Fibroblast of skin of abdomen (primary cell): Measurements from ENCODE around the gene FBN1. TPM values are rescaled to one million over a fixed set of nuclear protein-coding genes. Genes with fewer than 3 reads are reported as not detected.

Experiments used
- DNase-seq: peaks from one replicate; pipeline ENCODE4 v3.0.0-alpha.2; 2013
- polyA plus RNA-seq, 2 experiments: library from polyadenylated mRNA; unstranded; fragments of 120-200 nt; gene quantifications; one replicate each; pipeline ENCODE4 v1.2.1, GENCODE V29; 2013; ENCODE audit not compliant: insufficient read length in 2 of 2

The FBN1 gene
- polyA plus RNA-seq (2013, experiment 1 of 2; ENCODE audit: insufficient read length) = 782 TPM
- 748 TPM for polyA plus RNA-seq (2013, experiment 2 of 2; ENCODE audit: insufficient read length)

GRCh38 chr15:48645558-48646330 is at the start of gene FBN1:
TSS of gene FBN1 (minus strand) at chr15:48645709. CDS start at chr15:48644769, 940 bp downstream.
- peak; percentile 95 for DNase-seq

GRCh38 chr15:48693484-48693883 is 48.0 kb upstream of the FBN1 start:
- peak; percentile 77 for DNase-seq

GRCh38 chr15:48688493-48688892 is 43.0 kb upstream of the FBN1 start:
- DNase-seq = no peak

GRCh38 chr15:48683991-48684765 is 38.7 kb upstream of the FBN1 start:
- no peak for DNase-seq

GRCh38 chr15:48682942-48683651 is 37.6 kb upstream of the FBN1 start:
- DNase-seq = peak; percentile 66

GRCh38 chr15:48681353-48681752 is 35.8 kb upstream of the FBN1 start:
- peak; percentile 44 for DNase-seq

- peak; percentile 96 for DNase-seq
These were observed 35.3 kb upstream of the FBN1 start for GRCh38 chr15:48680841-48681240.

- DNase-seq = no peak
These were observed 34.4 kb upstream of the FBN1 start for GRCh38 chr15:48679952-48680351.

GRCh38 chr15:48678851-48679250 is 33.3 kb upstream of the FBN1 start:
- no peak for DNase-seq

GRCh38 chr15:48677821-48678220 is 32.3 kb upstream of the FBN1 start:
- DNase-seq = no peak

- DNase-seq = no peak
These were observed 29.9 kb upstream of the FBN1 start for GRCh38 chr15:48675436-48675835.

GRCh38 chr15:48674876-48675275 is 29.4 kb upstream of the FBN1 start:
- peak; percentile 89 for DNase-seq

GRCh38 chr15:48672206-48672605 is 26.7 kb upstream of the FBN1 start:
- no peak for DNase-seq

- peak; percentile 95 for DNase-seq
These were observed 25.9 kb upstream of the FBN1 start for GRCh38 chr15:48671103-48672022.

- DNase-seq = peak; percentile 75
These were observed 22.2 kb upstream of the FBN1 start for GRCh38 chr15:48667701-48668100.

- DNase-seq = no peak
These were observed 18.9 kb upstream of the FBN1 start for GRCh38 chr15:48664436-48664835.

- no peak for DNase-seq
These were observed 12.6 kb upstream of the FBN1 start for GRCh38 chr15:48657950-48658591.

- no peak for DNase-seq
These were observed 9.3 kb upstream of the FBN1 start for GRCh38 chr15:48654801-48655200.

GRCh38 chr15:48653913-48654670 is 8.6 kb upstream of the FBN1 start:
- no peak for DNase-seq

GRCh38 chr15:48653216-48653615 is 7.7 kb upstream of the FBN1 start:
- no peak for DNase-seq
